Endothelial cell of umbilical vein (primary cell): ENCODE data around the gene GEMIN4. TPM values are rescaled to one million over a fixed set of nuclear protein-coding genes. Genes with fewer than 3 reads are reported as not detected.

Experiments used
- BruUV-seq: library from RNA; stranded (reverse); fragments of 400-500 nt; replicated peaks from 2 replicates; lab custom pipeline; 2021; lab: Mats Ljungman, UMichigan
- CTCF ChIA-PET: fragments of 300-600, 350-600 bp; sonication (Branson Sonifier 250); formaldehyde crosslinking; loops from one replicate; lab custom pipeline; 2021; ENCODE audit warnings: antibody characterized with exemption, inconsistent platforms; lab: Charles Lee
- POLR2A ChIA-PET: fragments of 300-600, 350-600 bp; sonication (Branson Sonifier 250); formaldehyde crosslinking; loops from one replicate; lab custom pipeline; 2021; ENCODE audit warnings: antibody characterized with exemption, inconsistent platforms; lab: Charles Lee
- DNase-seq: peaks from one replicate; pipeline ENCODE4 v3.0.0-alpha.2; 2011; ENCODE audit warnings: low read depth, low spot score
- FAIRE-seq: peaks from 2 replicates; lab custom pipeline; 2011; peaks lifted over from hg19 to GRCh38; lab: Jason Lieb, UNC
- H2AFZ ChIP-seq: 2 replicates; pipeline ENCODE4 v1.6.0; 2012; ENCODE audit warnings: low read depth, low read length, control low read depth, inconsistent platforms
- H3K27ac ChIP-seq: 2 replicates; pipeline ENCODE4 v1.5.1; 2011; ENCODE audit warnings: low read depth, mild to moderate bottlenecking, control low read depth, low read length, moderate library complexity; ENCODE audit not compliant: insufficient read depth
- H3K27me3 ChIP-seq, 2 experiments: 2 replicates each; pipeline versions ENCODE4 v1.6.0 to v1.6.1; 2011; ENCODE audit warnings: low read length in 2 of 2, mixed read lengths in 1 of 2; ENCODE audit not compliant: control insufficient read depth in 2 of 2, insufficient read depth in 2 of 2
- H3K36me3 ChIP-seq, 2 experiments: 2 replicates in 1 of 2; 3 replicates in 1 of 2; pipeline ENCODE4 v1.5.1; 2011; ENCODE audit warnings: low read length in 2 of 2, mild to moderate bottlenecking in 1 of 2, moderate library complexity in 1 of 2; ENCODE audit not compliant: control insufficient read depth in 2 of 2, insufficient read depth in 2 of 2; ENCODE audit errors: extremely low read depth in 1 of 2
- H3K4me1 ChIP-seq: 3 replicates; pipeline ENCODE4 v1.5.1; 2011; ENCODE audit warnings: mild to moderate bottlenecking, low read length; ENCODE audit not compliant: control insufficient read depth, insufficient read depth; ENCODE audit errors: extremely low read depth
- H3K4me2 ChIP-seq: 2 replicates; pipeline ENCODE4 v1.6.1; 2011; ENCODE audit warnings: low read length, control low read depth, mixed read lengths; ENCODE audit not compliant: insufficient read depth
- H3K4me3 ChIP-seq, 3 experiments: fragments of 200-600 bp in 1 of 3; sonication (generic), shearing (Covaris generic) in 1 of 3; replicated peaks in 1 of 3; 2 replicates each; pipeline ENCODE4 v1.5.1; 2011 to 2016; ENCODE audit warnings: control low read depth in 3 of 3, low read length in 3 of 3, mild to moderate bottlenecking in 2 of 3, inconsistent platforms in 1 of 3, low read depth in 1 of 3, moderate library complexity in 1 of 3; ENCODE audit not compliant: insufficient read depth in 1 of 3
- H3K79me2 ChIP-seq: 2 replicates; pipeline ENCODE4 v1.6.0; 2012; ENCODE audit warnings: low read length, inconsistent platforms; ENCODE audit not compliant: control insufficient read depth, insufficient read depth
- H3K9ac ChIP-seq: replicated peaks from 2 replicates; pipeline ENCODE3; 2011; ENCODE audit warnings: low read length, control low read depth; ENCODE audit not compliant: insufficient read depth; ENCODE audit errors: extremely low read depth
- H3K9me1 ChIP-seq: replicated peaks from 3 replicates; pipeline ENCODE4 v1.6.0; 2011; ENCODE audit warnings: mild to moderate bottlenecking, low read length; ENCODE audit not compliant: control insufficient read depth, insufficient read depth; ENCODE audit errors: extremely low read depth
- H3K9me3 ChIP-seq: replicated peaks from 2 replicates; pipeline ENCODE4 v1.5.1; 2012; ENCODE audit warnings: low read length, inconsistent platforms; ENCODE audit not compliant: control insufficient read depth, insufficient read depth
- H4K20me1 ChIP-seq: replicated peaks from 2 replicates; pipeline ENCODE3; 2011; ENCODE audit warnings: mild to moderate bottlenecking, low read length; ENCODE audit not compliant: control insufficient read depth, insufficient read depth; ENCODE audit errors: extremely low read depth
- CTCF ChIP-seq, 2 donors: IDR thresholded peaks; 1 replicate in 1 of 2; 2 replicates in 1 of 2; pipeline ENCODE4 v1.5.1; 2011; ENCODE audit warnings: low read length in 2 of 2, mild to moderate bottlenecking in 2 of 2, moderate library complexity in 2 of 2, control low read depth in 1 of 2, inconsistent platforms in 1 of 2, low read depth in 1 of 2; ENCODE audit not compliant: insufficient read depth in 1 of 2; ENCODE audit errors: extremely low read depth in 1 of 2
- EZH2 ChIP-seq: IDR thresholded peaks from 2 replicates; pipeline ENCODE4 v1.6.1; 2012; ENCODE audit warnings: borderline replicate concordance, low read depth, mild to moderate bottlenecking, moderate library complexity, low read length, inconsistent platforms; ENCODE audit not compliant: severe bottlenecking
- FOS ChIP-seq: IDR thresholded peaks from 2 replicates; pipeline ENCODE4 v1.6.1; 2011; ENCODE audit warnings: mild to moderate bottlenecking, low read length, moderate library complexity, borderline replicate concordance; ENCODE audit not compliant: insufficient read depth
- GATA2 ChIP-seq: IDR thresholded peaks from 2 replicates; pipeline ENCODE4 v1.7.0; 2011; ENCODE audit warnings: low read depth, mild to moderate bottlenecking, moderate library complexity, mixed read lengths, low read length; ENCODE audit not compliant: insufficient read length, insufficient read depth
- JUN ChIP-seq: IDR thresholded peaks from 2 replicates; pipeline ENCODE4 v1.6.1; 2011; ENCODE audit warnings: borderline replicate concordance, low read depth; ENCODE audit not compliant: insufficient read length, insufficient read depth
- MAX ChIP-seq: IDR thresholded peaks from 2 replicates; pipeline ENCODE4 v1.6.1; 2011; ENCODE audit not compliant: insufficient read depth, insufficient read length
- MYC ChIP-seq: IDR thresholded peaks from one replicate; pipeline ENCODE4 v1.6.1; 2011; ENCODE audit warnings: mild to moderate bottlenecking, low read depth, low read length
- POLR2A ChIP-seq: IDR thresholded peaks from 2 replicates; pipeline ENCODE4 v1.6.1; 2012; ENCODE audit warnings: low read depth, mild to moderate bottlenecking, control low read depth, low read length
- POLR2AphosphoS5 ChIP-seq: IDR thresholded peaks from 2 replicates; pipeline ENCODE4 v1.6.1; 2012; ENCODE audit warnings: low read depth, mild to moderate bottlenecking, control low read depth, low read length, moderate library complexity; ENCODE audit not compliant: insufficient read depth
- dilution Hi-C: fragments of 300-500 bp; cut with MboI; formaldehyde crosslinking; loops from one replicate; pipeline ENCODE4 v1.15.0; 2019; ENCODE audit warnings: low sequenced_read_pairs; ENCODE audit not compliant: extremely low pct_ligation_motif_present
- intact Hi-C: fragments of 100-400 bp; cut with micrococcal nuclease; formaldehyde crosslinking; loops from one replicate; pipeline ENCODE4 v1.10.0; 2022
- polyA plus RNA-seq, 4 experiments: library from polyadenylated mRNA; depleted of rRNA in 3 of 4; stranded (reverse) in 3 of 4; unstranded in 1 of 4; fragments of >200 nt; gene quantifications; 2 replicates each; pipeline versions ENCODE4 v1.2.1 to v1.2.3, GENCODE V29; 2011 to 2012; ENCODE audit warnings: missing spikeins in 1 of 4
- total RNA-seq: library from RNA; stranded (reverse); gene quantifications from 2 replicates; pipeline ENCODE4 v1.2.3, GENCODE V29; 2021

The GEMIN4 gene
- total and polyA plus RNA-seq, 2 donors (not counting 3 experiments of a cell fraction or from before 2014, with no cell fraction given), result 23.5 to 29.9 TPM

- intact Hi-C loops (no loop called here), dilution Hi-C loops (loop anchor here (25.0 kb wide), 1 partner anchor 209 kb away; the partner anchor contains the start of genes NXN and TIMM22)
- peaks cover 31% of the 10 kb centered on the region for H3K79me2 ChIP-seq
- ChIA-PET POLR2A (no interaction called here), CTCF (no interaction called here)
- H4K20me1 ChIP-seq, result peaks cover 2% of the 10 kb centered on the region
- no peak overlapping the region for H3K27ac ChIP-seq
- H3K4me3 ChIP-seq, result no peak overlapping the region
- BruUV-seq, result no TSS peak
- no peaks in the 10 kb centered on the region for H3K9me3 ChIP-seq
- H3K4me1 ChIP-seq, result peaks cover 8% of the 10 kb centered on the region
- H2AFZ ChIP-seq, result no peak overlapping the region
- no peak overlapping the region for H3K4me2 ChIP-seq
- H3K9me1 ChIP-seq, result no peaks in the 10 kb centered on the region
- no peak for FAIRE-seq
- no peak for DNase-seq
- H3K27me3 ChIP-seq, result no peaks in the 10 kb centered on the region
- no peak overlapping the region for H3K9ac ChIP-seq
- H3K36me3 ChIP-seq, result peaks cover 7 to 30% of the 10 kb centered on the region in 2 experiments
- TF ChIP-seq GATA2 (no peak), CTCF (IDR thresholded peaks at IDR 0.05; ENCODE audit: extremely low read depth in 1 of 2, insufficient read depth in 1 of 2, low read depth in 1 of 2, low read length in 2 of 2) (no peak), POLR2AphosphoS5 (no peak), MAX (no peak), JUN (no peak), EZH2 (no peak), POLR2A (no peak), MYC (no peak), FOS (no peak)
Observed at GRCh38 chr17:778096-778495, 26.0 kb upstream of the GEMIN4 start.
